HG02852 (cell line): ENCODE measurements around the gene SPTBN1.
"Not testable (repeated sequence)": the region's sequence is repeated elsewhere in the genome, so short reads cannot be mapped to it uniquely, and the experiment has no call there.

ENCODE experiments used
- ATAC-seq: cut with Tn5 transposase; IDR thresholded peaks from one replicate; pipeline ENCODE4 v1.9.1; 2021; ENCODE audit warnings: mild to moderate bottlenecking, moderate library complexity; ENCODE audit not compliant: unreplicated experiment

SPTBN1 gene

GRCh38 chr2:54685263-54685775, 229.2 kb downstream of the SPTBN1 start:
- no peak for ATAC-seq

GRCh38 chr2:54687595-54688152, 231.5 kb downstream of the SPTBN1 start:
- ATAC-seq: no peak

GRCh38 chr2:54691445-54692135, 235.5 kb downstream of the SPTBN1 start:
- no peak for ATAC-seq

- no peak for ATAC-seq
These were observed 236.4 kb downstream of the SPTBN1 start for GRCh38 chr2:54692556-54692955.

GRCh38 chr2:54695378-54695777, 239.3 kb downstream of the SPTBN1 start:
- no peak for ATAC-seq

GRCh38 chr2:54697934-54698333, 241.8 kb downstream of the SPTBN1 start:
- ATAC-seq: no peak

GRCh38 chr2:54698926-54699325, 242.8 kb downstream of the SPTBN1 start:
- not testable (repeated sequence) for ATAC-seq

- ATAC-seq: no peak
These were observed 243.5 kb downstream of the SPTBN1 start for GRCh38 chr2:54699665-54700064.

GRCh38 chr2:54701029-54701428, 244.9 kb downstream of the SPTBN1 start:
- ATAC-seq: no peak

GRCh38 chr2:54704238-54704637, 248.1 kb downstream of the SPTBN1 start:
- no peak for ATAC-seq

GRCh38 chr2:54704688-54705605, 248.8 kb downstream of the SPTBN1 start:
- peak; percentile 44 for ATAC-seq

- ATAC-seq: no peak
These were observed 250.5 kb downstream of the SPTBN1 start for GRCh38 chr2:54706622-54707021.

- ATAC-seq: peak; percentile 28
These were observed 252.6 kb downstream of the SPTBN1 start for GRCh38 chr2:54708584-54709335.

GRCh38 chr2:54709336-54709809, 253.2 kb downstream of the SPTBN1 start:
- ATAC-seq: peak; percentile 46

GRCh38 chr2:54710216-54710615, 254.1 kb downstream of the SPTBN1 start:
- ATAC-seq: no peak

GRCh38 chr2:54712516-54712915, 256.4 kb downstream of the SPTBN1 start:
- ATAC-seq: no peak

GRCh38 chr2:54714996-54715395, 258.9 kb downstream of the SPTBN1 start:
- ATAC-seq: no peak

GRCh38 chr2:54716375-54716774, 260.2 kb downstream of the SPTBN1 start:
- no peak for ATAC-seq

GRCh38 chr2:54720563-54720962, 264.4 kb downstream of the SPTBN1 start:
- ATAC-seq: no peak
